HG03432 (cell line): ENCODE results near the gene ACTRT2.

ENCODE experiments used
- ATAC-seq: cut with Tn5 transposase; IDR thresholded peaks from one replicate; pipeline ENCODE4 v1.9.1; 2021; ENCODE audit warnings: mild to moderate bottlenecking, moderate library complexity; ENCODE audit not compliant: unreplicated experiment

The ACTRT2 gene

GRCh38 chr1:3050603-3051002 is 29.3 kb downstream of the ACTRT2 start:
- ATAC-seq: no peak

- ATAC-seq: no peak
Measured at GRCh38 chr1:3051270-3052268, 30.3 kb downstream of the ACTRT2 start.

- ATAC-seq: no peak
Measured at GRCh38 chr1:3052501-3052900, 31.2 kb downstream of the ACTRT2 start.

- ATAC-seq: no peak
Measured at GRCh38 chr1:3053366-3053980, 32.2 kb downstream of the ACTRT2 start.

GRCh38 chr1:3053986-3054385 is 32.7 kb downstream of the ACTRT2 start:
- ATAC-seq: no peak

GRCh38 chr1:3054474-3054873 is 33.2 kb downstream of the ACTRT2 start:
- no peak for ATAC-seq

GRCh38 chr1:3055051-3055450 is 33.8 kb downstream of the ACTRT2 start:
- no peak for ATAC-seq

GRCh38 chr1:3056641-3057040 is 35.4 kb downstream of the ACTRT2 start:
- no peak for ATAC-seq

GRCh38 chr1:3058263-3059030 is 37.2 kb downstream of the ACTRT2 start:
- no peak for ATAC-seq

GRCh38 chr1:3060127-3060526 is 38.9 kb downstream of the ACTRT2 start:
- ATAC-seq: no peak

- ATAC-seq: no peak
Measured at GRCh38 chr1:3060601-3061551, 39.6 kb downstream of the ACTRT2 start.

GRCh38 chr1:3061566-3061965 is 40.3 kb downstream of the ACTRT2 start:
- no peak for ATAC-seq

GRCh38 chr1:3061981-3062615 is 40.8 kb downstream of the ACTRT2 start:
- no peak for ATAC-seq

- no peak for ATAC-seq
Measured at GRCh38 chr1:3062616-3063378, 41.5 kb downstream of the ACTRT2 start.

GRCh38 chr1:3063379-3064295 is 42.4 kb downstream of the ACTRT2 start:
- ATAC-seq: no peak

GRCh38 chr1:3064296-3064850 is 43.1 kb downstream of the ACTRT2 start:
- no peak for ATAC-seq

- ATAC-seq: no peak
Measured at GRCh38 chr1:3064901-3065300, 43.6 kb downstream of the ACTRT2 start.

- ATAC-seq: no peak
Measured at GRCh38 chr1:3065396-3065795, 44.1 kb downstream of the ACTRT2 start.
